ENCODE data around the gene PLPPR3. TPM values are rescaled to one million over a fixed set of nuclear protein-coding genes. Genes with fewer than 3 reads are reported as not detected.

The PLPPR3 gene
- not detected for total RNA-seq

GRCh38 chr19:821825-822503 is at the start of gene PLPPR3:
TSS of gene PLPPR3 (minus strand) at chr19:821955. CDS start at chr19:821559, 396 bp downstream.
- peaks cover 6 to 8% of the 10 kb centered on the region in 2 donors for H3K4me1 ChIP-seq (ENCODE audit: control insufficient read depth in 1 of 2, low read depth in 2 of 2)
- no peak for DNase-seq (ENCODE audit: low spot score)
- no peaks in the 10 kb centered on the region for H3K36me3 ChIP-seq
- ATAC-seq (ENCODE audit: insufficient number of reproducible peaks, low FRiP score, low read depth): no peak
- H3K9me3 ChIP-seq: no peaks in the 10 kb centered on the region
- TF ChIP-seq CTCF (IDR thresholded peaks at IDR 0.05): no peak
- H3K27ac ChIP-seq: no peak within 1 kb of the TSS
- H3K4me3 ChIP-seq: peak within 1 kb of the TSS; percentile 53
- H3K27me3 ChIP-seq (replicated peaks; ENCODE audit: insufficient read depth): peaks cover 12% of the 10 kb centered on the region

GRCh38 chr19:870963-871401 is 49.2 kb upstream of the PLPPR3 start:
- Histone ChIP-seq H3K27ac (no peak overlapping the region), H3K4me3 (no peak overlapping the region), H3K4me1 (ENCODE audit: control insufficient read depth in 1 of 2, low read depth in 2 of 2) (peaks cover 7 to 14% of the 10 kb centered on the region in 2 donors), H3K9me3 (no peaks in the 10 kb centered on the region), H3K36me3 (peaks cover 33% of the 10 kb centered on the region), H3K27me3 (replicated peaks; ENCODE audit: insufficient read depth) (no peaks in the 10 kb centered on the region)
- ATAC-seq (ENCODE audit: insufficient number of reproducible peaks, low FRiP score, low read depth) (no peak), DNase-seq (ENCODE audit: low spot score) (no peak)
- TF ChIP-seq CTCF (IDR thresholded peaks at IDR 0.05): no peak

DNA sequence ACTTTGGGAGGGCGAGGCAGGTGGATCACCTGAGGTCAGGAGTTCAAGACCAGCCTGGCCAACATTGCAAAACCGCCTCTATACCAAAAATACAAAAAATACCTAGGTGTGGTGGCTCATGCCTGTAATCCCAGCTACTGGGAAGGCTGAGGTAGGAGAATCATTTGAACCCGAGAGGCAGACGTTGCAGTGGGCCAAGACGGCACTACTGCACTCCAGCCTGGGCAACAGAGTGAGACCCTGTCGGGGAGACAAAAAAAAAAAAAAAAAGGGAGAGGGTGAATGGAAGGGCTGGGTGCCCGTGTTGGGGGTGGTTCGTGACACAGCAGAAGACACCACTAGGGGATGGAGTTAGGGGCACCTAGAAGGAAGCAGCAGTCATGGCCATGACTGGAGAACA is 48.6 kb upstream of the PLPPR3 start:
- Histone ChIP-seq H3K9me3 (no peaks in the 10 kb centered on the region), H3K27ac (peak overlapping the region; percentile 66 to 81), H3K27me3 (replicated peaks; ENCODE audit: insufficient read depth) (no peaks in the 10 kb centered on the region), H3K4me1 (ENCODE audit: control insufficient read depth in 1 of 2, low read depth in 2 of 2) (peaks cover 7 to 14% of the 10 kb centered on the region in 2 donors), H3K4me3 (no peak overlapping the region), H3K36me3 (peaks cover 26% of the 10 kb centered on the region)
- ATAC-seq (ENCODE audit: insufficient number of reproducible peaks, low FRiP score, low read depth) (no peak), DNase-seq (ENCODE audit: low spot score) (no peak)
- TF ChIP-seq CTCF (IDR thresholded peaks at IDR 0.05): no peak

- TF ChIP-seq CTCF (IDR thresholded peaks at IDR 0.05): no peak
- Histone ChIP-seq H3K4me1 (ENCODE audit: control insufficient read depth in 1 of 2, low read depth in 2 of 2) (peaks cover 7 to 14% of the 10 kb centered on the region in 2 donors), H3K9me3 (no peaks in the 10 kb centered on the region), H3K4me3 (no peak overlapping the region), H3K36me3 (peaks cover 20% of the 10 kb centered on the region), H3K27me3 (replicated peaks; ENCODE audit: insufficient read depth) (no peaks in the 10 kb centered on the region), H3K27ac (peak overlapping the region; percentile 66 to 81)
- ATAC-seq (ENCODE audit: insufficient number of reproducible peaks, low FRiP score, low read depth): peak; percentile 76
- peak; percentile 60 for DNase-seq (ENCODE audit: low spot score)
These were observed 47.8 kb upstream of the PLPPR3 start for GRCh38 chr19:869245-870177.

All from thoracic aorta (tissue), 2 donors.